Left lung (tissue), 10 donors: Measurements from ENCODE around the gene GSG1L. TPM values are rescaled to one million over a fixed set of nuclear protein-coding genes. Genes with fewer than 3 reads are reported as not detected.

Experiments
- ATAC-seq: fragments of 200-7000 bp; cut with Tn5 transposase; one replicate; pipeline ENCODE4 v1.9.1; 2020; ENCODE audit warnings: moderate library complexity
- DNase-seq, 4 donors: peaks; one replicate each; pipeline ENCODE4 v3.0.0-alpha.2; 2013 to 2020
- H3K27ac ChIP-seq, 2 donors: fragments of 200-600 bp; sonication (generic) in 1 of 2; one replicate each; pipeline versions ENCODE4 v1.5.0 to v1.8.0; 2020 to 2021
- H3K27me3 ChIP-seq, 2 donors: fragments of 200-600 bp; sonication (generic) in 1 of 2; one replicate each; pipeline versions ENCODE4 v1.5.0 to v1.8.0; 2020 to 2021
- H3K36me3 ChIP-seq, 2 donors: fragments of 200-600 bp; sonication (generic) in 1 of 2; one replicate each; pipeline versions ENCODE4 v1.5.0 to v1.8.0; 2020 to 2021
- H3K4me1 ChIP-seq, 2 donors: fragments of 200-600 bp; one replicate each; pipeline ENCODE4 v1.8.0; 2021
- H3K4me3 ChIP-seq, 2 donors: fragments of 200-600 bp; sonication (generic) in 1 of 2; one replicate each; pipeline versions ENCODE4 v1.5.0 to v1.8.0; 2020 to 2021; ENCODE audit warnings: mild to moderate bottlenecking in 1 of 2
- H3K9me3 ChIP-seq, 2 donors: fragments of 200-600 bp; sonication (generic) in 1 of 2; one replicate each; pipeline versions ENCODE4 v1.5.0 to v1.8.0; 2020 to 2021
- intact Hi-C, 2 donors: fragments of 100-400 bp; cut with DNase I; formaldehyde crosslinking; loops; one replicate each; pipeline versions ENCODE4 v1.11.2 to v1.14.2; 2022
- polyA plus RNA-seq, 6 donors: library from polyadenylated mRNA; unstranded; fragments of 120-200 nt; gene quantifications; one replicate each; pipeline ENCODE4 v1.2.1, GENCODE V29; 2013; ENCODE audit not compliant: insufficient read length in 6 of 6
- total RNA-seq, 2 donors: library from RNA; stranded (reverse); fragmentation: NEBNext Ultra II Directional; extraction: Animal tissue kit (Norgen Biotek cat#: 25700); gene quantifications; one replicate each; pipeline ENCODE4 v1.2.1, GENCODE V29; 2021
- TF ChIP-seq, protein P1 (sequence below), 2 donors: fragments of 200-600 bp; sonication (generic) in 1 of 2; IDR thresholded peaks; one replicate each; pipeline versions ENCODE4 v1.5.0 to v1.8.0; 2021; ENCODE audit warnings: antibody characterized with exemption in 2 of 2
- donor health status: DM: no; HTN: yes; CAD: no.
- donor health status: DM: no; HTN: no; CAD: no.

GSG1L gene
- total and polyA plus RNA-seq, 8 donors: 0.20 to 1.2 (median 0.65) TPM; not detected in 1

DNA sequence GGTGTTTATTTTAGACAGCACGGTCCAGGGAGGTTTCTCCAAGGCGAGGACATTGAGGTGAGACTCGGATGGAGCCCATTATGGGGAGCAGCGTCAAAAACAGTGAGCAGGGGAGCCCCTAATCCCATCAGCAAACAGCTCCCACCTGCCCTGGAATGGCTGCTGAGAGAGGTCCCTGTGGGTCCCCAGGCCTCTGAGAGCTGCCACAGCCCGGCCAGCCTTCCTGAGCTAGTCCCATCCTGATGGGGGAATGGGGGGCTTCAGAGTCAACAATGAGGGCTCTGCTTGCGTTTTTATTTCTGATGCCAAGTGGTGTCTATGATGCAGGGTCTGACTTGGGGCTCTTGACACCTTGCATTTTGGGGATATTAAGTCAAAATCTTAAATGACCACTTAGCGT is 128.4 kb downstream of the GSG1L start:
- intact Hi-C loops: no loop called here
- TF ChIP-seq, protein P1, sequence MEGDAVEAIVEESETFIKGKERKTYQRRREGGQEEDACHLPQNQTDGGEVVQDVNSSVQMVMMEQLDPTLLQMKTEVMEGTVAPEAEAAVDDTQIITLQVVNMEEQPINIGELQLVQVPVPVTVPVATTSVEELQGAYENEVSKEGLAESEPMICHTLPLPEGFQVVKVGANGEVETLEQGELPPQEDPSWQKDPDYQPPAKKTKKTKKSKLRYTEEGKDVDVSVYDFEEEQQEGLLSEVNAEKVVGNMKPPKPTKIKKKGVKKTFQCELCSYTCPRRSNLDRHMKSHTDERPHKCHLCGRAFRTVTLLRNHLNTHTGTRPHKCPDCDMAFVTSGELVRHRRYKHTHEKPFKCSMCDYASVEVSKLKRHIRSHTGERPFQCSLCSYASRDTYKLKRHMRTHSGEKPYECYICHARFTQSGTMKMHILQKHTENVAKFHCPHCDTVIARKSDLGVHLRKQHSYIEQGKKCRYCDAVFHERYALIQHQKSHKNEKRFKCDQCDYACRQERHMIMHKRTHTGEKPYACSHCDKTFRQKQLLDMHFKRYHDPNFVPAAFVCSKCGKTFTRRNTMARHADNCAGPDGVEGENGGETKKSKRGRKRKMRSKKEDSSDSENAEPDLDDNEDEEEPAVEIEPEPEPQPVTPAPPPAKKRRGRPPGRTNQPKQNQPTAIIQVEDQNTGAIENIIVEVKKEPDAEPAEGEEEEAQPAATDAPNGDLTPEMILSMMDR (IDR thresholded peaks at IDR 0.05): no peak
- no peak for ATAC-seq
- Histone ChIP-seq H3K27me3 (peaks cover 0 to 13% of the 10 kb centered on the region in 2 donors), H3K9me3 (peaks cover 0 to 6% of the 10 kb centered on the region in 2 donors), H3K4me1 (no peaks in the 10 kb centered on the region), H3K27ac (no peak overlapping the region), H3K36me3 (no peaks in the 10 kb centered on the region), H3K4me3 (no peak overlapping the region)
- DNase-seq: no peak

DNA sequence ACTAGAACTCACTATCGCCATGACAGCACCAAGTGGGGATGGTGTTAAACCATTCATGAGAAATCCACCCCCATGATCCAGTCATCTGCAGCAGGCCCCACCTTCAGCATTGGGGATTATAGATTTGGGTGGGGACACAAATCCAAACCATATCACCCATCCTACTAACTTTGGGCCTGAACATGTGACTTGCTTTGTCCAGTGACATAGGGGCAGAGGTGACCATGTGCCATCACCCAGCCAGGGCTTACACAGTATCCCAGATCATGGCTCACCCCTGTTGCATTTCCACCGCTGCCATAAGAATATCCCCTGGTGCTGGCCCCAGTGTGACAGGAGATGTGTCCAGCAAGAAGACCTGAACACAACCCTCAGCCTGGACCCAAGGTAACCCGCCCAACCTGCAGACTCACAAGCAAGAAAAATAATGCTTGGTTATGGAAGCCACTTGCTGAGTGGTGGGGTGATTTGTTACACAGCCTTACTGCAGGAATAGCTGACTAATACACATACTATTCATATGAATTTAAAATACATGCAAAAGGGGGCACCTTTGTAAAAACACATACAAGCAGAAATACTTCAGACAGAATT is 130.9 kb downstream of the GSG1L start:
- intact Hi-C loops: no loop called here
- no peak for ATAC-seq

DNA sequence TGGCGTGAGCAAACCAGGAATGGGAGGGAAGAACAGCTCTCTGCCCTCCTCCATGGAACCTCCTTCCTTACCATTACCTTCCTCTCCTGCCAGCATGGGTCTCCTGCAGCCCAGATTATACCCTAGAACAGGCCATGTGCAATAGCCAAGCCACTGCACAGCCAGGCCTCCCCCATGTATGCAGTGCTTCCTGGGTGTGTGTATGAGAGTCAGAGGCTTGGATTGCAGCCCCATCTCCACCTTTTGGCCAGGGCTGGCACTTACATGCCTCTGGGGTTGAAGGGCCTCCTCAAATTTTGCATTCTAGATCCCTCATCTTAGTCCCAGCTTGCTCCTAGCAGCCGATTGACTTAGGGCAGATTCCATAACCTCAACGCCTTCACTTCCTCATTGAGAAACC is 133.7 kb downstream of the GSG1L start:
- Histone ChIP-seq H3K27ac (no peak overlapping the region), H3K4me1 (no peaks in the 10 kb centered on the region), H3K36me3 (no peaks in the 10 kb centered on the region), H3K9me3 (peaks cover 0 to 6% of the 10 kb centered on the region in 2 donors), H3K27me3 (peaks cover 0 to 40% of the 10 kb centered on the region in 2 donors), H3K4me3 (no peak overlapping the region)
- intact Hi-C loops: no loop called here
- TF ChIP-seq, protein P1 (IDR thresholded peaks at IDR 0.05): no peak
- ATAC-seq: no peak
- no peak for DNase-seq

More for the DNA sequence above, 130.9 kb downstream of the GSG1L start:
- TF ChIP-seq, protein P1 (IDR thresholded peaks at IDR 0.05): no peak
- H3K36me3 ChIP-seq: no peaks in the 10 kb centered on the region
- peaks cover 0 to 6% of the 10 kb centered on the region in 2 donors for H3K9me3 ChIP-seq
- no peaks in the 10 kb centered on the region for H3K4me1 ChIP-seq
- H3K4me3 ChIP-seq: no peak overlapping the region
- H3K27me3 ChIP-seq: peaks cover 0 to 33% of the 10 kb centered on the region in 2 donors
- DNase-seq: no peak
- no peak overlapping the region for H3K27ac ChIP-seq

DNA sequence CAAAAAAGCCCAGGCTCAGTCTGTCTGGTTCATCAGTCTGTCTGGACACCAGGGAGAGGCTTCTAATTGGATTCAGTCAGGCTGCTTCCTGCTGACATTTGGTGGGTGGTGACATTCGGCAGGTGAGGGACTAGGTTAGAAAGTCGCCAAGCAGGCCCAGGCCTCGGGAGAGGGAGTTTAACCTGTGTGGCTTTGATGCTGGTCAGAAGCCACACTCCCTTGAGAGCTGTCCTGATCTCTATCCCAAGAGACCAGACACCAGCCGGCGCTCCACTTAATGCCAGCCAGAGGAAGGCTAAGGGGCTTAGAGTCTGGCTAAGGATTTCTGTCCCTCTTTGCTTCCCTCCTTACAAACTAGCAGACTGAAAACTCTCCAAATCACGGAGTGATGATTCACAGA is 135.0 kb downstream of the GSG1L start:
- H3K9me3 ChIP-seq: peaks cover 0 to 6% of the 10 kb centered on the region in 2 donors
- no peak overlapping the region for H3K4me3 ChIP-seq
- no peak for DNase-seq
- H3K4me1 ChIP-seq: no peaks in the 10 kb centered on the region
- TF ChIP-seq, protein P1 (IDR thresholded peaks at IDR 0.05): no peak
- no peak overlapping the region for H3K27ac ChIP-seq
- ATAC-seq: no peak
- H3K36me3 ChIP-seq: no peaks in the 10 kb centered on the region
- intact Hi-C loops: no loop called here
- peaks cover 0 to 40% of the 10 kb centered on the region in 2 donors for H3K27me3 ChIP-seq

DNA sequence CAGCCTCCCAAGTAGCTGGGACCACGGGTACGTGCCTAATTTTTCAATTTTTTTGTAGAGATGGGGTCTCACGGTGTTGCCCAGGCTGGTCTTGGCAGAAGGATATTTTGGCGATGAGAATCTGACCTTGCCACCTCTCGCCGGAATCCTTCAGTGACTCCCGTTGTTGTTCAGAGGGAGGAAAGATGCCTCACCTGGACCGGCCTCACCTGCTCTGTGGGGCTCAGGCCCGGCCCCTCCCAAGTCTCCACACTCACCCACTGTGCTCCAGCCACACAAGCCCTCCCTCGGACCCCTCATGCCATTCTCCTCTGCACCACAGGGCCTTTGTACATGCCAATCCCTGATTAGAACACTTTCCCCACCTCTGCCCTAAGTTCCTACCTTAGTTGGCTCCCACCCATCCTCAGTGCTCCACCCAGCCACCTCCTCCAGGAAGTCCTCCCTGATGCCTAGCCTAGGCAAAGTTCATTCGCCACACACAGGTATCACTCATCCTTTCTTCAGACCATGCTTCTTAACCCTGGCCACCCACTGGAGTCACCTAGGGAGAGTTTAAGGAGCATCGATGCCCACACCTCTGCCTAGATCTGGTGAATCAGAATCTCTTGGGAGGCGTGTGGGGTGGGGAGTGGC is 136.1 kb downstream of the GSG1L start:
- H3K9me3 ChIP-seq: no peaks in the 10 kb centered on the region
- peaks cover 0 to 50% of the 10 kb centered on the region in 2 donors for H3K27me3 ChIP-seq
- no peak overlapping the region for H3K27ac ChIP-seq
- H3K4me1 ChIP-seq: no peaks in the 10 kb centered on the region
- ATAC-seq (no peak), DNase-seq (no peak)
- H3K36me3 ChIP-seq: no peaks in the 10 kb centered on the region
- intact Hi-C loops: no loop called here
- TF ChIP-seq, protein P1 (IDR thresholded peaks at IDR 0.05): no peak
- no peak overlapping the region for H3K4me3 ChIP-seq
